Transverse colon (tissue), 3 donors: ENCODE data around the gene ACACA.

Experiments used
- CTCF ChIP-seq, 5 experiments: fragments of 200-600 bp in 3 of 5; fragments of 450-650 bp in 2 of 5; sonication (generic) in 3 of 5; IDR thresholded peaks; 1 replicate in 2 of 5; 2 replicates in 3 of 5; pipeline ENCODE4 v1.5.1; 2016 to 2017; ENCODE audit warnings: antibody characterized with exemption in 5 of 5, inconsistent platforms in 3 of 5, mild to moderate bottlenecking in 2 of 5, moderate library complexity in 1 of 5
- EP300 ChIP-seq: sonication (generic); formaldehyde crosslinking; IDR thresholded peaks from one replicate; pipeline ENCODE4 v1.6.1; 2017; ENCODE audit warnings: antibody characterized with exemption, low read depth

DNA sequence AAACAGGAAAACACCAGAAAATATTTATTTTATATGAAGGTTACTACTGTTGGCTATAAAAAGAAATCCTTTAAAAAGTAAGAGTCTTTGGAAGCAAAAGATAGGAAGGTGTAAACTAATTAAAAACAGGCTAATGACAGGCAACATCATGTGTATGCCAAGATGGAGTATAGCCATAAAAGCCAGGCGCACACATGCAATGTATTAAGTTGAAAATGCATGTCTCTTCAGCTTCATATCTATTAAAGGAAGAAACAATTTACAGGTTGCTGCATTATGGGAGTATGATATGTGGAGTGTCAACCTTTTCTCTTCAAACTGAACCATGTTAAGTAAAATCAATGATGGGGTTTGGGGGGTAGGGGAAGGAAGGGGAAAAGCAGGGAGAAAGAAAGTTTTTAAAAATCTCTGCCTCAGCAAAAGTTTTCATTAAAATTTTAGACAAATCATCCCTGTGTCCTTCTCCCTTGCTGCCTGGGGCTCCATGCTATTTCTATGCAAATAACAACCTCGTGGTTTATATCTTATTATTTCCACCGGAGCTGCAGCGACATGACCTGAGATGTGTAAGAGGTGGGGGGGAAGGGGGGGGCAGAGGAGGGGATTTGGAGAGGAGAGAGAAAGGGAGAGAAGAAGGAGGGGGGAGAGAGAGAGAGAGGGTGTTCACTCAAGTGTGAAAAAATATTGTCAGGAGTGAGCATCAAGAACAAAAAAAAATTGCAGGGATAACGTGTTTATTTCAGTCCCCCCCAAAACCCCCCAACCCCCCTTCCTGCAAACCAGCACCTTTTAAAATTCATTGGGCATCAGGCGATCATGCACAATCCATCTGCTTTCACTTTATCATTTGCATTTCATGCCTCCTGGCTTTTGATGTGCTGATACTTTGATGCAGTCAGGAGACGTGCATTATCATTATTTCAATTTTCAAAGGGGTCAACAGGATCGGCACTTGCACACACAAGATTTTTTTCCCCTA, 260.3 kb downstream of the ACACA start:
- TF ChIP-seq CTCF (IDR thresholded peaks at IDR 0.05): no peak
- no peak for TF ChIP-seq EP300
